Right lobe of liver (tissue), 4 donors: ENCODE results near the gene GMDS.
A peak's percentile ranks its signal among the peaks of the same experiment; 100 is the strongest.

ENCODE experiments used
- CTCF ChIP-seq, 4 donors: fragments of 200-600 bp in 3 of 4; fragments of 450-650 bp in 1 of 4; IDR thresholded peaks; one replicate each; pipeline versions ENCODE4 v1.5.1 to v1.8.0; 2016 to 2022; ENCODE audit warnings: antibody characterized with exemption in 4 of 4, mild to moderate bottlenecking in 2 of 4
- POLR2A ChIP-seq: fragments of 450-650 bp; IDR thresholded peaks from one replicate; pipeline ENCODE4 v1.6.1; 2017; ENCODE audit warnings: antibody characterized with exemption, mild to moderate bottlenecking
- donor health status: DM: no; HTN: no; CAD: no.
- donor health status: DM: no; HTN: no; CAD: no.
- donor health status: DM: no; HTN: yes; CAD: no.

GRCh38 chr6:2209226-2209809 is 36.1 kb downstream of the GMDS start:
- TF ChIP-seq CTCF (IDR thresholded peaks at IDR 0.05) (peak; percentile 40 to 64 (median 52)), POLR2A (no peak)
